Loucy (cell line): ENCODE data around the gene POLR3K.

ENCODE experiments used
- H2AFZ ChIP-seq: fragments of 200-600 bp; sonication (generic); 2 replicates; pipeline ENCODE4 v1.6.0; 2016; ENCODE audit warnings: antibody characterized with exemption, mild to moderate bottlenecking, low read length, moderate library complexity
- H3F3A ChIP-seq: fragments of 200-600 bp; 2 replicates; pipeline ENCODE4 v1.6.0; 2016; ENCODE audit warnings: antibody characterized with exemption, low read depth, mild to moderate bottlenecking
- H3K27me3 ChIP-seq: fragments of 200-600 bp; sonication (generic); 2 replicates; pipeline ENCODE4 v1.6.1; 2014; ENCODE audit warnings: low read length, mild to moderate bottlenecking; ENCODE audit not compliant: insufficient read depth, poor library complexity, severe bottlenecking
- H3K36me3 ChIP-seq: fragments of 200-600 bp; sonication (generic); 2 replicates; pipeline ENCODE4 v1.6.1; 2016; ENCODE audit warnings: low read length; ENCODE audit not compliant: insufficient read depth
- H3K4me1 ChIP-seq: fragments of 200-600 bp; sonication (generic); 2 replicates; pipeline ENCODE4 v1.5.1; 2014; ENCODE audit warnings: low read length, mild to moderate bottlenecking; ENCODE audit not compliant: insufficient read depth, poor library complexity, severe bottlenecking
- H3K4me2 ChIP-seq: fragments of 200-600 bp; sonication (generic); 2 replicates; pipeline ENCODE4 v1.6.0; 2014; ENCODE audit warnings: antibody characterized with exemption, low read length, low read depth, mild to moderate bottlenecking; ENCODE audit not compliant: poor library complexity, severe bottlenecking
- H3K4me3 ChIP-seq: fragments of 200-600 bp; sonication (generic); 2 replicates; pipeline ENCODE4 v1.5.1; 2014; ENCODE audit warnings: low read length, mild to moderate bottlenecking, mixed read lengths; ENCODE audit not compliant: poor library complexity, severe bottlenecking
- H3K79me2 ChIP-seq: fragments of 200-600 bp; sonication (generic); 2 replicates; pipeline ENCODE4 v1.6.1; 2014; ENCODE audit warnings: low read length; ENCODE audit not compliant: insufficient read depth
- H3K9ac ChIP-seq: fragments of 200-600 bp; sonication (generic); 2 replicates; pipeline ENCODE4 v1.6.0; 2014; ENCODE audit warnings: mild to moderate bottlenecking, low read depth, low read length, moderate library complexity; ENCODE audit not compliant: poor library complexity, severe bottlenecking
- H3K9me2 ChIP-seq: fragments of 200-600 bp; sonication (generic); replicated peaks from 2 replicates; pipeline ENCODE4 v1.6.1; 2016; ENCODE audit warnings: low read depth, low read length, mixed read lengths
- H3K9me3 ChIP-seq: fragments of 200-600 bp; sonication (generic); 2 replicates; pipeline ENCODE4 v1.6.1; 2014; ENCODE audit warnings: mild to moderate bottlenecking, antibody characterized with exemption, low read length, low read depth; ENCODE audit not compliant: insufficient read depth
- H4K20me1 ChIP-seq: fragments of 200-600 bp; sonication (generic); 2 replicates; pipeline ENCODE4 v1.6.0; 2014; ENCODE audit warnings: antibody characterized with exemption, low read length, mild to moderate bottlenecking; ENCODE audit not compliant: insufficient read depth, poor library complexity, severe bottlenecking
- EZH2phosphoT487 ChIP-seq: fragments of 200-600 bp; IDR thresholded peaks from 2 replicates; pipeline ENCODE4 v1.6.1; 2018; ENCODE audit warnings: antibody characterized with exemption, mild to moderate bottlenecking, moderate library complexity, borderline replicate concordance
- TF ChIP-seq, protein P1 (sequence below): fragments of 200-600 bp; sonication (generic); conservative IDR thresholded peaks from 2 replicates; pipeline ENCODE4 v1.5.1; 2014; ENCODE audit warnings: mild to moderate bottlenecking, antibody characterized with exemption, low read length

The POLR3K gene

DNA sequence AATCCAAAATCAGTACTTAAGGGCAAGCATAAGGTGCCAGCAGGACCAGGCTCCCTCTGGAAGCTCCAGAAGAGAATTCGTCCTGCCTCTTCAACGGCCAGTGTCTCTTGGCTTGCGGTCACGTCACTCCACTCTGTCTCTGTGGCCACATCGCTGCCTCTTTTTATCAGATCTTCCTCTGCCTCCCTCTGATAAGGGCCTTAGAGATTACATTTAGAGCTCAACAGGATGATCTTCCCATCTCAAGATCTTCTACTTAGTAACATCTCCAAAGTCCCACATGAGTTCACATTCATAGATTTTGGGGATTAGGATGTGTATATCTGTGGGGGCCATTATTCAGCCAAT lies 41.5 kb upstream of the POLR3K start:
- no peak overlapping the region for H3K4me3 ChIP-seq
- H3K36me3 ChIP-seq = no peaks in the 10 kb centered on the region
- H3K79me2 ChIP-seq = no peaks in the 10 kb centered on the region
- H4K20me1 ChIP-seq = no peaks in the 10 kb centered on the region
- no peak overlapping the region for H2AFZ ChIP-seq
- no peaks in the 10 kb centered on the region for H3K9me3 ChIP-seq
- no peaks in the 10 kb centered on the region for H3K9me2 ChIP-seq
- TF ChIP-seq EZH2phosphoT487 = no peak
- TF ChIP-seq, protein P1, sequence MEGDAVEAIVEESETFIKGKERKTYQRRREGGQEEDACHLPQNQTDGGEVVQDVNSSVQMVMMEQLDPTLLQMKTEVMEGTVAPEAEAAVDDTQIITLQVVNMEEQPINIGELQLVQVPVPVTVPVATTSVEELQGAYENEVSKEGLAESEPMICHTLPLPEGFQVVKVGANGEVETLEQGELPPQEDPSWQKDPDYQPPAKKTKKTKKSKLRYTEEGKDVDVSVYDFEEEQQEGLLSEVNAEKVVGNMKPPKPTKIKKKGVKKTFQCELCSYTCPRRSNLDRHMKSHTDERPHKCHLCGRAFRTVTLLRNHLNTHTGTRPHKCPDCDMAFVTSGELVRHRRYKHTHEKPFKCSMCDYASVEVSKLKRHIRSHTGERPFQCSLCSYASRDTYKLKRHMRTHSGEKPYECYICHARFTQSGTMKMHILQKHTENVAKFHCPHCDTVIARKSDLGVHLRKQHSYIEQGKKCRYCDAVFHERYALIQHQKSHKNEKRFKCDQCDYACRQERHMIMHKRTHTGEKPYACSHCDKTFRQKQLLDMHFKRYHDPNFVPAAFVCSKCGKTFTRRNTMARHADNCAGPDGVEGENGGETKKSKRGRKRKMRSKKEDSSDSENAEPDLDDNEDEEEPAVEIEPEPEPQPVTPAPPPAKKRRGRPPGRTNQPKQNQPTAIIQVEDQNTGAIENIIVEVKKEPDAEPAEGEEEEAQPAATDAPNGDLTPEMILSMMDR = no peak
- H3K27me3 ChIP-seq = no peaks in the 10 kb centered on the region
- H3K4me2 ChIP-seq = no peak overlapping the region
- no peak overlapping the region for H3K9ac ChIP-seq
- H3K4me1 ChIP-seq = peaks cover 7% of the 10 kb centered on the region
- no peaks in the 10 kb centered on the region for H3F3A ChIP-seq

DNA sequence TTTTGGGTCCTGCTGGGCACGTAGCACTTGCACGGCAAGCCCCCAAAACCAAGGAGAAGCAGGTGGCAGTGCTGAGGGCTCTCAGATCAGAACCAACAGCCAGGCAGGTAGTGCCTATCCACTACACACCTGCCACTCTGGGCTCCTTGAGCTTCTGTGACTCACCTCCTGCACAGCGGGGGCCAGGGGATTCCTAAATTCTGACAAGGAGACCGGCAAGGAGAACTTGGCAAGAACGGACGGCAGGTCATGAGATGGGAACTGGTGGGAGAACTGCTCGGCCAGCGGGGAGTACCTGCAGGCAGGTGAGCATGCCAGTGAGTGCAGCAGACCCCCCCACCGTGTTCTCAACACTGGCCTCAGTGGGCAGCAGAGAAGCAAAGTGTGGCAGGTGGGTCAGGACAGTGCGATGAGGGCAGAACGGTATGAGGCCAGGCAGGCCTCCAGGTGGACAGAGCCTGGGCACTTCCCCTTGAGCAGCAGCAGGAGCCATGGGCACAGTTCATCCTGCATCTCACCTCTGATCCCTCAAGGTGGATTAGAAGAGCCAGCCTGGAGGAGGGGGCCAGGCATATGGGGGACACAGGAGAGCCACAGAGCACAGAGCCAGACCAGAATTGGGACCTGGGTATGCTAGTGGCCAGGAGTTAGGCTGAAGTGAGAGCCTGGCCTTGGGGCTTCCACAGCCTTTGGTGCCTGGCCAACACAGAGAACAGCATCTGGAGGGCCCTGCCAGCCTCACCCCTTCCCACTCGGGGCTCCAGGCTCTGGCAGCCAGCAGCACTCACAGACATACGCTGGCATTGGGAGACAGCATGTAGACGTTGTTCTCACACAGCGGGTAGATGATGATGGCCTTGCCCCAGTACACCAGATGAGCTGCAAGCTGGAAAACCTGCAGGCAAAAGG lies 39.3 kb upstream of the POLR3K start:
- Histone ChIP-seq H3K36me3 (no peaks in the 10 kb centered on the region), H3K9ac (no peak overlapping the region)
- TF ChIP-seq, protein P1 = no peak
- no peak for TF ChIP-seq EZH2phosphoT487

DNA sequence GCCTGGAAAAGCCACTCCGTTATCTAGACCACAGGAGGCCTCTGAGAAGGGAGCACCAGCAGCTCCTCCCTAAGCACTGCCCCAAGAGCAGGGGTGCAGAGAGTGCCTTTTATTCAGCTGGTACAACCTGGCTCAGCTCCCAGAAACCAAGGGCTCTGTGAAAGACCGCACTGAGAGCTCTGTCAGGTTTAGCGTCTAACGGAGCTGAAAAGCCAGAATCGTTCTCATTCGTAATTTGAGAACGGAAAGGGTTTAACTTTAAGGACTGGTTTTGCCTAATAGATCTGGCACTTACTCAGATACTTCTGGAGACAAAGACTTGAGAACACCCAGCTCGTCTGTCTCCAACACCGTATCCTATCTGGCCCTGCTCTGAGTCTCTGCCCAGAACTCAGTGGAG lies 38.1 kb upstream of the POLR3K start:
- no peaks in the 10 kb centered on the region for H3F3A ChIP-seq
- no peaks in the 10 kb centered on the region for H3K9me3 ChIP-seq
- H3K4me3 ChIP-seq = no peak overlapping the region
- no peak overlapping the region for H2AFZ ChIP-seq
- TF ChIP-seq, protein P1 = no peak
- no peak for TF ChIP-seq EZH2phosphoT487
- no peaks in the 10 kb centered on the region for H4K20me1 ChIP-seq
- H3K4me1 ChIP-seq = peaks cover 12% of the 10 kb centered on the region
- H3K9me2 ChIP-seq = no peaks in the 10 kb centered on the region
- H3K36me3 ChIP-seq = no peaks in the 10 kb centered on the region
- H3K4me2 ChIP-seq = no peak overlapping the region
- H3K27me3 ChIP-seq = no peaks in the 10 kb centered on the region
- H3K79me2 ChIP-seq = no peaks in the 10 kb centered on the region; the same call in 1 of the 2 replicates
- H3K9ac ChIP-seq = no peak overlapping the region

More for the DNA sequence above, 39.3 kb upstream of the POLR3K start:
- H3K4me2 ChIP-seq = no peak overlapping the region
- no peaks in the 10 kb centered on the region for H3K27me3 ChIP-seq
- H3K9me3 ChIP-seq = no peaks in the 10 kb centered on the region
- H2AFZ ChIP-seq = no peak overlapping the region
- no peaks in the 10 kb centered on the region for H4K20me1 ChIP-seq
- no peaks in the 10 kb centered on the region for H3F3A ChIP-seq
- H3K4me3 ChIP-seq = no peak overlapping the region
- no peaks in the 10 kb centered on the region for H3K9me2 ChIP-seq
- no peaks in the 10 kb centered on the region for H3K79me2 ChIP-seq
- peaks cover 7% of the 10 kb centered on the region for H3K4me1 ChIP-seq
